ENCODE results near the gene NRG3. TPM values are rescaled to one million over a fixed set of nuclear protein-coding genes. Genes with fewer than 3 reads are reported as not detected.

The NRG3 gene
- total and polyA plus RNA-seq, 2 donors (not counting 1 experiment from before 2014, with no cell fraction given) = 0.06 TPM; not detected in 1

- Mint-ChIP-seq H3K9me3 (ENCODE audit: insufficient read depth) (no peaks in the 10 kb centered on the region), H3K4me3 (no peak overlapping the region), H3K27ac (no peak overlapping the region), H3K4me1 (no peaks in the 10 kb centered on the region), H3K27me3 (no peaks in the 10 kb centered on the region)
- H3K36me3 ChIP-seq (replicated peaks in 1 of 2; ENCODE audit: control extremely low read depth in 1 of 2, control insufficient read depth in 1 of 2, extremely low read depth in 1 of 2, insufficient read depth in 2 of 2, low read length in 1 of 2) = no peaks in the 10 kb centered on the region
- no peaks in the 10 kb centered on the region for H4K20me1 ChIP-seq (ENCODE audit: control insufficient read depth, insufficient read depth, low read length, poor library complexity, severe bottlenecking)
- POLR2A ChIA-PET = no interaction called here
- H3K4me1 ChIP-seq (ENCODE audit: control insufficient read depth in 2 of 2, insufficient read depth in 2 of 2, low read length in 2 of 2) = no peaks in the 10 kb centered on the region
- H3K27ac ChIP-seq (ENCODE audit: low read length in 2 of 2) = no peak overlapping the region
- no peaks in the 10 kb centered on the region for H3K79me2 ChIP-seq (ENCODE audit: control insufficient read depth, insufficient read depth, low read length)
- DNase-seq (no peak), ATAC-seq (ENCODE audit: low read depth) (no peak)
- no peak overlapping the region for H2AFZ ChIP-seq (ENCODE audit: insufficient read depth, low read depth, low read length, poor library complexity, severe bottlenecking)
- H3K9ac ChIP-seq (ENCODE audit: low read length) = no peak overlapping the region
- intact Hi-C loops (cut with micrococcal nuclease) = no loop called here
- no peak overlapping the region for H3K4me3 ChIP-seq (ENCODE audit: control extremely low read depth in 1 of 5, extremely low read depth in 1 of 5, insufficient read depth in 1 of 5, low read depth in 2 of 5, low read length in 4 of 5)
- TF ChIP-seq CTCF (IDR thresholded peaks at IDR 0.05) (no peak), EZH2 (IDR thresholded peaks at IDR 0.05; ENCODE audit: borderline replicate concordance, insufficient read depth, low read depth, low read length, poor library complexity, severe bottlenecking) (no peak)
- H3K4me2 ChIP-seq (replicated peaks; ENCODE audit: low read depth, low read length, poor library complexity, severe bottlenecking) = no peak overlapping the region
- CTCF ChIA-PET = no interaction called here
- WGBS (ENCODE audit: insufficient coverage) = 87% methylated on average over 2 of the region's 2 CpGs
- H3K27me3 ChIP-seq (replicated peaks in 1 of 4; ENCODE audit: control extremely low read depth in 1 of 4, control insufficient read depth in 3 of 4, insufficient read depth in 4 of 4, low read length in 3 of 4) = no peaks in the 10 kb centered on the region
- H3K9me3 ChIP-seq (ENCODE audit: control extremely low read depth in 1 of 3, control insufficient read depth in 2 of 3, insufficient read depth in 1 of 3, low read length in 2 of 3) = peaks cover 0 to 3% (median 0%) of the 10 kb centered on the region in 3 donors
Observed at GRCh38 chr10:82331716-82332115, 456.7 kb downstream of the NRG3 start.

- no peak overlapping the region for H3K4me3 ChIP-seq (ENCODE audit: control extremely low read depth in 1 of 5, extremely low read depth in 1 of 5, insufficient read depth in 1 of 5, low read depth in 2 of 5, low read length in 4 of 5)
- no peak overlapping the region for H2AFZ ChIP-seq (ENCODE audit: insufficient read depth, low read depth, low read length, poor library complexity, severe bottlenecking)
- DNase-seq = no peak
- no CpG with 5 or more reads among the region's 1 CpG for WGBS (ENCODE audit: insufficient coverage)
- Mint-ChIP-seq H3K4me1 (no peaks in the 10 kb centered on the region), H3K27me3 (no peaks in the 10 kb centered on the region), H3K4me3 (no peak overlapping the region), H3K9me3 (ENCODE audit: insufficient read depth) (peaks cover 4% of the 10 kb centered on the region), H3K27ac (no peak overlapping the region)
- no peaks in the 10 kb centered on the region for H3K36me3 ChIP-seq (replicated peaks in 1 of 2; ENCODE audit: control extremely low read depth in 1 of 2, control insufficient read depth in 1 of 2, extremely low read depth in 1 of 2, insufficient read depth in 2 of 2, low read length in 1 of 2)
- no peak overlapping the region for H3K27ac ChIP-seq (ENCODE audit: low read length in 2 of 2)
- ChIA-PET CTCF (no interaction called here), POLR2A (no interaction called here)
- H3K4me2 ChIP-seq (replicated peaks; ENCODE audit: low read depth, low read length, poor library complexity, severe bottlenecking) = no peak overlapping the region
- TF ChIP-seq CTCF (IDR thresholded peaks at IDR 0.05) (no peak), EZH2 (IDR thresholded peaks at IDR 0.05; ENCODE audit: borderline replicate concordance, insufficient read depth, low read depth, low read length, poor library complexity, severe bottlenecking) (no peak)
- no peaks in the 10 kb centered on the region for H3K4me1 ChIP-seq (ENCODE audit: control insufficient read depth in 2 of 2, insufficient read depth in 2 of 2, low read length in 2 of 2)
- no peak overlapping the region for H3K9ac ChIP-seq (ENCODE audit: low read length)
- no peak for ATAC-seq (ENCODE audit: low read depth)
- H3K9me3 ChIP-seq (ENCODE audit: control extremely low read depth in 1 of 3, control insufficient read depth in 2 of 3, insufficient read depth in 1 of 3, low read length in 2 of 3) = peaks cover 0 to 3% (median 0%) of the 10 kb centered on the region in 3 donors
- intact Hi-C loops (cut with micrococcal nuclease) = no loop called here
- H3K79me2 ChIP-seq (ENCODE audit: control insufficient read depth, insufficient read depth, low read length) = no peaks in the 10 kb centered on the region
- H4K20me1 ChIP-seq (ENCODE audit: control insufficient read depth, insufficient read depth, low read length, poor library complexity, severe bottlenecking) = no peaks in the 10 kb centered on the region
- no peaks in the 10 kb centered on the region for H3K27me3 ChIP-seq (replicated peaks in 1 of 4; ENCODE audit: control extremely low read depth in 1 of 4, control insufficient read depth in 3 of 4, insufficient read depth in 4 of 4, low read length in 3 of 4)
Observed at GRCh38 chr10:82335831-82336230, 460.8 kb downstream of the NRG3 start.
